Pancreas (tissue), 10 donors: ENCODE measurements around the gene LAPTM4A. TPM values are rescaled to one million over a fixed set of nuclear protein-coding genes. Genes with fewer than 3 reads are reported as not detected.

Experiments
- ATAC-seq, 4 donors: fragments of 200-7000 bp; cut with Tn5 transposase; one replicate each; pipeline versions ENCODE4 v1.8.0 to v1.9.1; 2020; ENCODE audit warnings: mild to moderate bottlenecking in 4 of 4, moderate library complexity in 4 of 4
- DNase-seq, 6 donors: peaks; one replicate each; pipeline ENCODE4 v3.0.0-alpha.2; 2020
- FAIRE-seq: peaks from 2 replicates; lab custom pipeline; 2012; peaks lifted over from hg19 to GRCh38; lab: Jason Lieb, UNC
- H3K27ac ChIP-seq, 4 donors: fragments of 200-600 bp; sonication (generic); 1 replicate in 3 of 4; 2 replicates in 1 of 4; pipeline versions ENCODE4 v1.5.0 to v1.8.0; 2020
- H3K27me3 ChIP-seq, 4 donors: fragments of 200-600 bp; one replicate each; pipeline ENCODE4 v1.8.0; 2021
- H3K36me3 ChIP-seq, 3 donors: fragments of 200-600 bp; sonication (generic) in 1 of 3; one replicate each; pipeline versions ENCODE4 v1.5.0 to v1.8.0; 2020 to 2021
- H3K4me1 ChIP-seq, 3 donors: fragments of 200-600 bp; one replicate each; pipeline ENCODE4 v1.8.0; 2021
- H3K4me3 ChIP-seq, 4 donors: fragments of 200-600 bp; sonication (generic) in 2 of 4; one replicate each; pipeline versions ENCODE4 v1.5.0 to v1.8.0; 2020 to 2021
- H3K9me3 ChIP-seq, 4 donors: fragments of 200-600 bp; one replicate each; pipeline ENCODE4 v1.8.0; 2021
- CTCF ChIP-seq, 4 donors: fragments of 200-600 bp; sonication (generic) in 3 of 4; IDR thresholded peaks; one replicate each; pipeline versions ENCODE4 v1.5.0 to v1.8.0; 2021; ENCODE audit warnings: antibody characterized with exemption in 4 of 4
- WGBS, 2 donors: extraction: QIAGEN DNeasy Blood & Tissue Kit; methylation state at CpG; one replicate each; pipeline ENCODE4 v1.1.7; 2013; 5-methylcytosine and 5-hydroxymethylcytosine counted together
- intact Hi-C, 3 donors: fragments of 100-400 bp; cut with DNase I; formaldehyde crosslinking; loops; one replicate each; pipeline versions ENCODE4 v1.11.1 to v1.14.2; 2022
- polyA plus RNA-seq, 2 donors: library from polyadenylated mRNA; stranded (reverse); fragments of 200-250 nt; gene quantifications; one replicate each; pipeline ENCODE4 v1.2.3, GENCODE V29; 2013
- total RNA-seq, 6 donors: library from RNA; stranded (reverse); fragmentation: NEBNext Ultra II Directional in 4 of 6; extraction: Animal tissue kit (Norgen Biotek cat#: 25700) in 4 of 6; gene quantifications; one replicate each; pipeline versions ENCODE4 v1.2.1 to v1.2.4, GENCODE V29; 2021 to 2023
- donor health status: healthy with polysubstance abuse.
- donor health status: DM: no; HTN: no; CAD: no; lungs with moderate emphysema.
- donor health status: DM: no; HTN: no; CAD: no.
- donor health status: control.
- donor health status: control.
- donor health status: Bipolar disorder and iron deficiency.
- donor health status: DM: yes; HTN: yes; CAD: no.
- donor health status: DM: no; HTN: no; CAD: no.
- donor health status: DM: no; HTN: no; CAD: no.
- donor health status: DM: yes; HTN: yes; CAD: no.

The LAPTM4A gene
- total and polyA plus RNA-seq, 8 donors: 57.8 to 163 (median 98.7) TPM

- no peak for TF ChIP-seq CTCF (IDR thresholded peaks at IDR 0.05)
- H3K4me1 ChIP-seq: no peaks in the 10 kb centered on the region
- H3K9me3 ChIP-seq: no peaks in the 10 kb centered on the region
- intact Hi-C loops: loop anchor here in 2 of 3 donors (5.0 kb wide), 2 partner anchors 73 to 78 kb away; no protein-coding TSS in a partner anchor
- H3K36me3 ChIP-seq: no peaks in the 10 kb centered on the region
- DNase-seq (no peak), FAIRE-seq (no peak), ATAC-seq (no peak)
- no peak overlapping the region for H3K4me3 ChIP-seq
- H3K27me3 ChIP-seq: no peaks in the 10 kb centered on the region
- 46 to 65% methylated on average over 1 of the region's 1 CpG for WGBS, 2 donors
- H3K27ac ChIP-seq: no peak overlapping the region
These were observed 44.0 kb upstream of the LAPTM4A start for GRCh38 chr2:20095469-20095868.

DNA sequence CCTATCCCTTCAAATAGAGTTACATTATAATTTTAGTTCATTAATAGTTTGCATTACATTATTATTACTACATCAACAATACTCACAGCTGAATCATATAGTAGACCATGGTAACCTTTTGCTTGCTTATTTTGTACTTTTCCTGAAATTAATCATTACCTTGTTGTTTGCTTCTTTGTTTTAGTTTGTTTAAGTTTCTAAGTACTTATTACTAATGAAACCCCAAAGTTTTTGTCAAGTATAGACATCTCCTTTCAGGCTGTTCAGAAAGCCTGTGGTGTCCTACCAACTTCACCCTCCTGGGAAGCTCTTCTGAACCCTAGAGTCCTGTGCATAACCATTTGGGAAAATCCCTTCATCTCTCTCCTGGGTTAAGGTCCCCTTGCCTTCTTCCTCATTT lies 43.5 kb upstream of the LAPTM4A start:
- no peaks in the 10 kb centered on the region for H3K36me3 ChIP-seq
- no peak for TF ChIP-seq CTCF (IDR thresholded peaks at IDR 0.05)
- ATAC-seq (no peak), FAIRE-seq (no peak), DNase-seq (no peak)
- no peaks in the 10 kb centered on the region for H3K9me3 ChIP-seq
- intact Hi-C loops: loop anchor here in 2 of 3 donors (5.0 kb wide), 2 partner anchors 73 to 78 kb away; no protein-coding TSS in a partner anchor
- H3K27me3 ChIP-seq: no peaks in the 10 kb centered on the region
- no peak overlapping the region for H3K4me3 ChIP-seq
- H3K4me1 ChIP-seq: no peaks in the 10 kb centered on the region
- H3K27ac ChIP-seq: no peak overlapping the region

- no peaks in the 10 kb centered on the region for H3K27me3 ChIP-seq
- 76 to 83% methylated on average over 5 of the region's 5 CpGs for WGBS, 2 donors
- H3K4me3 ChIP-seq: no peak overlapping the region
- no peak for TF ChIP-seq CTCF (IDR thresholded peaks at IDR 0.05)
- FAIRE-seq: no peak
- H3K36me3 ChIP-seq: no peaks in the 10 kb centered on the region
- H3K4me1 ChIP-seq: no peaks in the 10 kb centered on the region
- ATAC-seq: no peak
- no peak overlapping the region for H3K27ac ChIP-seq
- no peak for DNase-seq
- H3K9me3 ChIP-seq: no peaks in the 10 kb centered on the region
- intact Hi-C loops: no loop called here
These were observed 42.8 kb upstream of the LAPTM4A start for GRCh38 chr2:20094142-20094755.

- Histone ChIP-seq H3K27me3 (no peaks in the 10 kb centered on the region), H3K4me3 (no peak overlapping the region), H3K36me3 (no peaks in the 10 kb centered on the region), H3K27ac (no peak overlapping the region), H3K9me3 (no peaks in the 10 kb centered on the region), H3K4me1 (no peaks in the 10 kb centered on the region)
- ATAC-seq (peak; percentile 70 to 90 (median 83)), DNase-seq (peak in 4 of 6 donors; percentile 58 to 76 (median 66)), FAIRE-seq (no peak)
- intact Hi-C loops: no loop called here
- peak in 3 of 4 donors; percentile 26 to 42 (median 39) for TF ChIP-seq CTCF (IDR thresholded peaks at IDR 0.05)
- WGBS, 2 donors: 26 to 27% methylated on average over 11 of the region's 11 CpGs
These were observed 42.1 kb upstream of the LAPTM4A start for GRCh38 chr2:20093263-20094141.

GRCh38 chr2:20092901-20093235 lies 41.4 kb upstream of the LAPTM4A start:
- Histone ChIP-seq H3K27ac (no peak overlapping the region), H3K36me3 (no peaks in the 10 kb centered on the region), H3K4me3 (no peak overlapping the region), H3K4me1 (no peaks in the 10 kb centered on the region), H3K9me3 (no peaks in the 10 kb centered on the region), H3K27me3 (no peaks in the 10 kb centered on the region)
- no peak for DNase-seq
- WGBS, 2 donors: 83 to 88% methylated on average over 5 of the region's 5 CpGs
- FAIRE-seq: no peak
- no peak for TF ChIP-seq CTCF (IDR thresholded peaks at IDR 0.05)
- intact Hi-C loops: no loop called here
- ATAC-seq: no peak
